ENCODE data around the gene TTC21A.
"Not testable (repeated sequence)": the region's sequence is repeated elsewhere in the genome, so short reads cannot be mapped to it uniquely, and the experiment has no call there.

The TTC21A gene, protein sequence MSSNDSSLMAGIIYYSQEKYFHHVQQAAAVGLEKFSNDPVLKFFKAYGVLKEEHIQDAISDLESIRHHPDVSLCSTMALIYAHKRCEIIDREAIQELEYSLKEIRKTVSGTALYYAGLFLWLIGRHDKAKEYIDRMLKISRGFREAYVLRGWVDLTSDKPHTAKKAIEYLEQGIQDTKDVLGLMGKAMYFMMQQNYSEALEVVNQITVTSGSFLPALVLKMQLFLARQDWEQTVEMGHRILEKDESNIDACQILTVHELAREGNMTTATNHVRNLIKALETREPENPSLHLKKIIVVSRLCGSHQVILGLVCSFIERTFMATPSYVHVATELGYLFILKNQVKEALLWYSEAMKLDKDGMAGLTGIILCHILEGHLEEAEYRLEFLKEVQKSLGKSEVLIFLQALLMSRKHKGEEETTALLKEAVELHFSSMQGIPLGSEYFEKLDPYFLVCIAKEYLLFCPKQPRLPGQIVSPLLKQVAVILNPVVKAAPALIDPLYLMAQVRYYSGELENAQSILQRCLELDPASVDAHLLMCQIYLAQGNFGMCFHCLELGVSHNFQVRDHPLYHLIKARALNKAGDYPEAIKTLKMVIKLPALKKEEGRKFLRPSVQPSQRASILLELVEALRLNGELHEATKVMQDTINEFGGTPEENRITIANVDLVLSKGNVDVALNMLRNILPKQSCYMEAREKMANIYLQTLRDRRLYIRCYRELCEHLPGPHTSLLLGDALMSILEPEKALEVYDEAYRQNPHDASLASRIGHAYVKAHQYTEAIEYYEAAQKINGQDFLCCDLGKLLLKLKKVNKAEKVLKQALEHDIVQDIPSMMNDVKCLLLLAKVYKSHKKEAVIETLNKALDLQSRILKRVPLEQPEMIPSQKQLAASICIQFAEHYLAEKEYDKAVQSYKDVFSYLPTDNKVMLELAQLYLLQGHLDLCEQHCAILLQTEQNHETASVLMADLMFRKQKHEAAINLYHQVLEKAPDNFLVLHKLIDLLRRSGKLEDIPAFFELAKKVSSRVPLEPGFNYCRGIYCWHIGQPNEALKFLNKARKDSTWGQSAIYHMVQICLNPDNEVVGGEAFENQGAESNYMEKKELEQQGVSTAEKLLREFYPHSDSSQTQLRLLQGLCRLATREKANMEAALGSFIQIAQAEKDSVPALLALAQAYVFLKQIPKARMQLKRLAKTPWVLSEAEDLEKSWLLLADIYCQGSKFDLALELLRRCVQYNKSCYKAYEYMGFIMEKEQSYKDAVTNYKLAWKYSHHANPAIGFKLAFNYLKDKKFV (N-terminal part only)

DNA sequence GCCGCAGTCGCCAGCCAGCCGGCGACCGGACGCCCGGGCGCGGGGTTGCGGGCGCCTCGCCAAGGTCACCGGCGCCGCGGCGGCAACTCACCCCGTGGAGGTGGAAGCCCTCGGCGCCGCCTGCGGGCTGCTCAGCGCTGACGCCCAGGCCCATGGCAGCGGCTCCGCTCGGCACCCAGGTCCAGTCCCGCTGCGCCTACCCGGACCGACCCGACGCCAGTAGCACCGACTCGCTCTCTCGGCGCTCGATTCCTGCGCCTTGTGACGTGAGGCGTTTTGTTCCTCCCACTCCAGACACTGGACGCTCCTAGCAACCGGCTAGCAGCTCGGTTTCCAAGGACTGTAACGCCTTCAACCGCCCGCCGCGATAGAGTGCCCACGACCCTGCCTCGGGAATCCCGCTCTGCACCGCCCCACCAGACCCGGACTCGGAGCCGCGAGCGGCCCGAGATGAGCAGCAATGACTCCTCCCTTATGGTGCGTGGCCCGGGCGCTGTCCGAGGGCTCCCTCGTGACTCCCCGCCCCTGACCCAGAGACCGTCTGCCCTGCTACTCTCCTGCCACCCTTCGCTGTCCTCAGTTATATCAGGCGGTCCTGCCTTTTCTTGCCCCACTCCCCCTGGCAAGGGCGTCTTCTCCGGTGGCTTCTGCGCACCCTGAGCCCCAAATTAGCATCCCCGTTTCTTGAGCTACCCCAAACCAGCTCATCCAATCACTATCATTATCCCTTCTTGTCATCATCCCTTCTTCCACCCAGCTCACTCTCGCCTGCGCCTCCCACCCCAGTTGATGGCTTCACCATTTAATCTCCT, at the start of gene TTC21A, which contains the start of gene GORASP1:
Gene TTC21A (plus strand): TSS at position 293 of the 812 bp plus-strand sequence. CDS start 158 bp downstream, at position 451.
Gene GORASP1 (minus strand): TSS at position 240 of the 812 bp plus-strand sequence. CDS start 86 bp downstream, at position 154.
- peak; percentile 86 for DNase-seq (ENCODE audit: low read depth)

DNA sequence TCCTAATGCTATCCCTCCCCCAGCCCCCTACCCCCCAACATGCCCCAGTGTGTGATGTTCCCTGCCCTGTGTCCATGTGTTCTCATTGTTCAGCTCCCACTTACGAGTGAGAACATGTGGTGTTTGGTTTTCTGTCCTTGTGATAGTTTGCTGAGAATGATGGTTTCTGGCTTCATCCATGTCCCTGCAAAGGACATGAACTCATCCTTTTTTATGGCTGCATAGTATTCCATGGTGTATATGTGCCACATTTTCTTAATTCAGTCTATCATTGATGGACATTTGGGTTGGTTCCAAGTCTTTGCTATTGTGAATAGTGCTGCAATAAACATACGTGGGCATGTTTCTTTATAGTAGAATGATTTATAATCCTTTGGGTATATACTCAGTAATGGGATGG, 46.3 kb upstream of the TTC21A start:
- not testable (repeated sequence) for DNase-seq (ENCODE audit: low read depth)

DNA sequence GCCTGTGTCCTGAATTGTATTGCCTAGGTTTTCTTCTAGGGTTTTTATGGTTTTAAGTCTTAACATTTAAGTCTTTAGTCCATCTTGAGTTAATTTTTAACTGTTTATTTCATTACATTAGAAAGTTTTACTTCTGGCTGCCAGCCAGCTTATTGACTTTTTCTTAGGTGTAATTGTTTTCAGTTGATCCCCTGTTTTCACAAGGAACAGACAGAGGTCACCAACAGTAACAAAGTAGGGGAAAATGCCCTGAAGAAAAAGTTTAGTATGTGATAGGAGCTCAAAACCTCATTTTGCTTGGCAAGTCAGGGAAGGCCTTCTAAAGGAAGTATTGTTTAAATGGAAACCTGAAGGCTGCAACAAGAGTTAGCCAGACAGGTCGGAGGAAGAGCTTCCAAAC, 45.3 kb upstream of the TTC21A start:
- no peak for DNase-seq (ENCODE audit: low read depth)

DNA sequence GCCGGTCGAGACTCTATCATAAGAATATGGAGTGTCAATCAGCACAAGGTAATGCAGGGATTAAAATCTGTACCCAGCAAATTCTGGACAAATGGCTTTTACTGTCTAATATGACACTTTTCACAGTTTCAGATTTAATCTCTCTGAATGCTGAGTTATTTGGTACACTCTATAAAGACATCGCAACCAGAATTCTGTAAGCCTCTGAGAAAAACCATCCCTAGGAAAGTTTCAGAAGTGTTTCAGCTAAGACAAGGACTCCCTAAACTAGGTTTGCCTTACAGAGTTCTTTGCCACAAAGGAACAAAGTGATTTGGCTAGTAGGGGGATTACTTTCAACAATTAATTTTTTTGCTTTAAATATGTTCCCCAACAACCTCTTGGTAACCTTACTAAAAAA, 44.3 kb upstream of the TTC21A start:
- no peak for DNase-seq (ENCODE audit: low read depth)

DNA sequence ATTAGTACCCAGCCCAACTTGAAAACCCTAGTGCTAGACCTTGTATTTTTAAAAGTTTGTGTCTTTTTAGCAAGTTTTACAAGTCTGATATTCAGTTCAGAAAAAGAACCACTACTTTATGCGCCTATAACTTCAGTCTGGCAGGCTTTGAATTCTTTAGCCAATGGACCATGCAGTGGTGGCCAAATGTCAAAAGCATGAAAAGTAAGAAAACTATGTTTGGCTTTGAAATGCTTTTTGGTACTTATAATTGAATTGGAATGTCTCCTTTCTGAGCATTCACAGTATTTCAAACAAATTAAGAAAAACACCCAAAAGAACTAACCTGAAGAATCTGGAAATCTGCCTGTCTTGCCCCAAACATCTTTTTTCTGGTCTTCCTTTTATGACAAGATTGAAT, 42.8 kb upstream of the TTC21A start:
- no peak for DNase-seq (ENCODE audit: low read depth)

DNA sequence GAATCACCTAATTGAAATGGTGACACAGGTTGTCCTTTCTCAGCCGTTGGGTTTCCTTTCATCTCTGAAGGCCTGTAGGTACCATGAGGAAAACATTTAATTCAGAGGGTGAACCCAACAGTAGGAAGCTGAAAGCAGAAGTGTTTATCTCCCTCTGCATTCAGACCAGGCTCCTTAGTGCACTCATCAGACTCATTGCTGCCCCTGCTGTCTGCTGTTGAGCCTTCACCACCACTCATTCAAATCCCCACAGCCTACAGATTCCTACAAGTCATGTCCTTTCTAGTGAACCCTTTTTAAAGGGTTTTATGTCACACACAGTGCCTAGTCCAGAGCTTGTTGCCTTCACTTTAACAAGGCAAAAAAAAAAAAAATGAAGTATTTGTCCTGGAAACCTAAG, 42.3 kb upstream of the TTC21A start:
- DNase-seq (ENCODE audit: low read depth): peak; percentile 27

DNA sequence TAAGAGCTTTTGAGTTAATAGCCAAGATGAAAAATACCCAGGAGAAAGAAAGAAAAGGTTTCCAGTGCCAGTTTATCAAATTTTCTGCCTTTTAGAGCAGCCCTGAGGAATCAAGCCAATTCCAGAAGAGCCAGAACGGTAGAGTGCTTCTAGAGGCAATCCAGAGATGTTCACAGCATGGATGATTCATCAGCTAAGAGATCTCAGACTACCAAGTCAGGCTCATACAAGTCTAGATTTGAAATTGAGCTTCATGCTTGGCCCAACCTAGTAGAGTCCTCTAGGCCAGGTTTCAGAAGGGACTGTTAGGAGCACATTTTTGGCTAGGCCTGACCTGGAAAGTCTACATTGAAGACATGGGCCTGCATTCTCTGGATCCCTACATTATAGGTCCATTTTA, 40.2 kb upstream of the TTC21A start:
- peak; percentile 16 for DNase-seq (ENCODE audit: low read depth)

DNA sequence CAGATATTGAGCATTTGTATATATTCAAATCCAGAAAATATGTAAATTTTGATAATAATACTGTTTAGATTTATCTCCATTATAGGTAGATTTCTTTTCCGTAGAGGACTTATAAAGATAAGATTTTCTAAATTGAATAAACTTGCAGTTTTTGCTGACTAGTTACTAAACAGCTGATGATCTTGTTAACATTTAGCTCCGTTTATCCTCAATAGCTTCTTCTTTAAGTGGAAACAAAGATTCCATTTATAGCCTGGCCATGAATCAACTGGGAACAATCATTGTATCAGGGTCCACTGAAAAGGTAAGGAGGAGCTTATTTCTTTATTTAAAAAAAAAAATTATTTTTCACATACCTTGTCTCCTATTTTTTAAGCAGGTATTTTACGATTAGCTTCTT, 38.9 kb upstream of the TTC21A start:
- no peak for DNase-seq (ENCODE audit: low read depth)

DNA sequence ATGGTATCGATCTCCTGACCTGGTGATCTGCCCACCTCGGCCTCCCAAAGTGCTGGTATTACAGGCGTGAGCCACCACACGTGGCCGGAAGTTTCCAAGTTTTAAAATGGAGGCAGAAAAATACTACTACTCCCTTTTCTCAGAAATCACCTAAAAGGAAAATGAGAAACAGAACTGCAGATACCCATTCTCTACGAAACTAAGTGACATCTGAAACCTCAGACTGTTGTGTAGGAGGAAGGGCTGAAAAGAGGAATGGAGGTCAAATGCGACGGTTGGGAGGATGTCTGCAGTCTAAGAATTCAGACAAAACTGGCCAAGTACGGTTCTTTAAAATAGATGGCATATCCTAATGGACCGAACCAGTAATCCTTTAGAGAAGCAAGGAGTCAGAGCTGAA, 31.6 kb upstream of the TTC21A start:
- DNase-seq (ENCODE audit: low read depth): no peak

DNA sequence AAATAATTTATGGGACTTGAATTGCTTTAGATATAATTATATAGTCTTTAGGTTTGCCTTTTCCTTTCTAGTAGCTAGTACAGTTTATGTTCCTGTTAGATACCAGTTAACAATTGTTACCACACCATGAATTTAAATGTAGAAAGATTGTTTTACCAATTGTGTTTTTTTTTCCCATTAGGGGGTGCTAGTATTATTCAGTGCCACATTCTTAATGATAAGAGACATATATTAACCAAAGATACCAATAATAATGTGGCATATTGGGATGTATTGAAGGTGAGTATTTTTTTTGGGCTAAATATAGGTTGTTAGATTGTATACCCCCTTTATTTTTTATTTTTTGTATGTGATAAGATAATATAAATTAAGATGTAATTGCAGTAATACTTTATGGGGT, 27.9 kb upstream of the TTC21A start:
- no peak for DNase-seq (ENCODE audit: low read depth)

DNA sequence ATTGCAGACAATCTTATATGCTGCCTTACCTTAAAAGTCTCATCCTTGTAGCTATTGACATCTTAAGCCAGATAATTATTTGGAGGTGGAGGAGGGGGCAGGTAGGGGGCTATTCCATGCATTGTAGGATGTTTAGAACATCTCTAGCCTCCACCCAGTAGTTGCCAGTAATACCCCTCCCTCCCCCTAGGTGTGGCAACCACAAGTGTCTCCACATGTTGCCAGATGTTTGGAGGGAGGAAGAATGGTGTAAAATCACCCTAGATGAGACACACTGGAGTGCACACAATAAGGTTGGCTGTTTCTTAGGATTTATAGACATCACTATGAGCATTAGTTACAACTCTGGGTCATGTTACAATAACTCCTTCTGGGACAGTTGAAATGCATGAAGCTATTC, 27.5 kb upstream of the TTC21A start:
- DNase-seq (ENCODE audit: low read depth): no peak

DNA sequence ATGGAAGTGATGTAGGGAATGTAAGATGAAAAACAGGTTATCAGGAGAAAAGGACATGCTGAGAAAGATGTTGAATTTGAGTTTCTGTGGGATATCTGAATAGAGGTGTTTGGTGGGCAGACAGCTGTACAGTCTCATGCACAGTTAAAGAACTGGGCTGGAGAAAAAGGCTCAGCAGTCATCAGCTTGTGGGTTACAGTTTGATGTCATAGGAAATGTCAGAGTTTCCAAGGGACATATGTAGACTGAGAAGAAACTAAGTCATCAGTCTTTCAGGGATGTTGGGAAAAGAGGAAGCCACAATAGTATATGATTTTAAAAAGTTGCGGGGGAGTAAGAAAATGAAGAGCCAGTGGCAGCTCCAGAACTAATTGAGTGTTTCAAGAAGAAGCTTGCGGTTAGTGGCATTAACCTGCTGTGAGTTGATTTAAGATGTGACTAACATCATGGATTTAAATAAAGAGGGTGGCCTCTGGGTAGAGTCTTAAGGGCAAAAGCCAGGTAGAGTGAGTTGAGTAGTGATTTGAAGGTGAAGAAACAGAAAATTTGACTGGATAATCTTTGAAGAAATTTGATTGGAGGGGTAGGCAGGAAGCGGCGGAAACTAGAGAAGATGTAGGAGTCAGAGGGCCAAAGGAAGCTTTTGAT, 24.7 kb upstream of the TTC21A start:
- no peak for DNase-seq (ENCODE audit: low read depth)

DNA sequence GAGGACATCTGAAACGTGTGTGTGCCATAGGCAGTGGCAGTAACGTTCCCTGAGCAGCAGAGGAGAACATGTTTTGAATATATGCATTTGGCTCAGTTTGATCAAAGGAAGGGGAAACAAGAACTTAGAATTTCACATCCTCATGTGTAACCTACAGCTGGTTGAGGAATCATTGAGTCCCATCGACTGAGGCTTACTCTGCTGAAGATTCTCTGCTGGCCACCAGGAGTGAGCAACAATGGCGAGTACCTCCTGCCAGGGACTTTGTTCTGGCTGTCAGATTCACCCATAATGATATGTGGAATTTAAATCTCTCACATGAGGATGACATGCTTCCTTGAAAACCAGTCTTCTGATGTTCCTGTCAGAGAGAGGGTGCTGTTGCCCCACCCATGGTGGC, 21.3 kb upstream of the TTC21A start:
- no peak for DNase-seq (ENCODE audit: low read depth)

DNA sequence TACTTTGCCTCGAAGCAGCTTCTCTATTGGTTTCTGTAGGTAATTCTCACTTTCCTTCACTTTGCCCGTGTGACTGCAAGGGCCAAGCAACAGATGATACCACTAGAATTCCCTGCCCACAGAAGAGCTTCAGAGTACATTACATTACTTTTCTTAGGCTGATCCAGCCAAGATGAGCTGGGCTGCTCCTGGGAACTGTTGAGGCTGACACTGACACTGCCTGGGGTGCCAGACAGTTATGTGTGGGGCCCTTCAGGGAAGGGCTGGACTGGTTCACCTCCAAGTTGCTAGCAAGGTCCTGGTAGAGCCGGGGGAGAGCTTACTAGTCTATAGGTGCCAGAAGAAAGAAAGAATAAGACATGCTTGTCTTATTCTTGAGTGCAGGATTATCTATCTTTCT, 19.0 kb upstream of the TTC21A start:
- peak; percentile 14 for DNase-seq (ENCODE audit: low read depth)

DNA sequence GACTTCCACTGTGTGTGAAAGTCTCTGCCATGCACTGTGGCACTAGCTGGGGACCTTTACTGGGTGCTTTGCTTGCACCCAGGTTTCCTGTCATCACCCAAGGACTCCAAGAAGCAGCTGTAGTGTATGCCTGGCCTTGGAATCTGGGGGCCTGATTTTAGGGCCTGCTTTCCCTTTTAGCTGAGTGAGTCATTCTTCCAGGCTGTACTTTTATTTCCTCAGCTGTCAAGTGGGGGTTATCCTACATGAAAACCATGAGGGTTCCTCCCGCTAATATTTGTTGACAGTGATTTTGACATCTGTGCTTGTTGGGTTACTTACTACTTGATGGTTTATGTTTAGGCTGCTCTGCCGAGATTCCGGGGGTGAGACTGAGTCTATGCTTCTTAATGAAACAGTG, 18.6 kb upstream of the TTC21A start:
- peak; percentile 65 for DNase-seq (ENCODE audit: low read depth)

DNA sequence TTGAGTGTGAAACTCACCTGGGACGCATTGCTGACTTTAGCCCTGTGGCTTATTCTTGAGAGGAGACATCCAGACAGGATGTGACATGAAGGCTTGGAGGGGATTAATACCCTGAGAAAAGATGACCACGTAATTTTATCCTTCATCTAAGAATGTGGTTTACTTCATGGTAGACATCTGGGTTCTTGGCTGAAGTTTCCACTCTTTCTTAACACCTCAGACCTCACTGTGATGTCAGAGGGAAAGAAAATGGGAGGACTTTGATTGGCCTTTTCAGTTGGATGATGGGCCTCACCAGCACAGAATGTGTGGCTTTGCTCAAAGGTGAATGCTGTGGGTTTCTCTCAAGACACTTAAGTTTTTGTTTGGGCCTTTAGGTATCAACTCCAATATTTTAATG, 16.6 kb upstream of the TTC21A start:
- peak; percentile 67 for DNase-seq (ENCODE audit: low read depth)

DNA sequence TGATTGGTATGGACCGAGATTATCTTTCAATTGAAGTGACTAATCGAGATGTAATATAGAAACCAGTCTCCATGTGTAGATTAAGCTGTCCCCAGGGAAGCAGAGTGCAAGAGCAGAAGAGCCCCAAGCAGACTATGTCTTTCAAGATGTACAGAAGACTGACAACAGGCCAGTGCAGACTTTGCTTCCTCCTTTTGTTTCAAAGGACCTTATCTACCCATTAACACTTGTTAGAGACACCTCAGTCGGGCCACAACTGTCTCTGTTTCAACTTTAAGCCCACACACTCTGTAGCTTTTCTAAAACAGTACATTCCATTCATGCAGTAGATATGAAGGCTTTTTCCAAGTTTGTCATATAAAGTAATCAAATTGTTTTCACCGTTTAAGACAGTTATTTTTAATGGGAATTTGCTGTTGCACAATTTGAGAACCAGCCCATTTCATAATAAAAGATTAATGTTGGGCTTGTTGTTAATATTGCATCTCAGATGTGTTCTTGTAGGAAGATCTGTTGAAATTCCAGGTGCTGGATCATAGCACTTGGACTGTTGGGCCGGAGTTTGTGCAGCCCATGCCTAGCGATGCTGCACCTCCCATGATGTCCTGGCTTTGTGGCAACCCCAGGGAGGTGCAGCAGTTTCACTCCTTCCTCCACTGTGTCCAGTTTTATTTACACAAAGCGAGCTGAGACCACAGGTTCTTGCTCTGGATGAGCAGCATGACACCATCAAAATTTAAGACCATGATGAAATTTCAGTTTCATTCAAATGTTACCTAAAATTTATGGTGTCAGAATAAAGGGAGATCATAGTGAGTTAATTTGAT, 12.4 kb upstream of the TTC21A start:
- peak; percentile 45 for DNase-seq (ENCODE audit: low read depth)

DNA sequence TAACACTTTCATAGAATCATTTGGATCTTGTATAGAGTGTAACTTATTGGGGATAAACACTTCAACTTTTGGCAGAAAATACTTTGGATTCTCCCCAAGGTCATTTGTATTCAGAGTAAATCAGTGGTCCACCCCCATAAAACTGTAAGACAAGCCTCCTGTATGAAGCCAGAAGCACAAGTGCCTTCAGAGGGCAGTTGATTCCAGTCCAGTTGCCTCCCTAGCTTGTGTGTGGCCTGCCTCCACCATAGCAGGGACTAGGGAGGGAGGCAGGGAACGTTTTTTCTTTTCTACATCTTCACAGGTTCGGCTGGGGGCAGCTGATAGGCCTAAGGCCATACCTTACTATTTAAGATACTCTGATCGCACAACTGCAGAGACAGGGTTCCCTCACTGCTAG, 11.7 kb upstream of the TTC21A start:
- no peak for DNase-seq (ENCODE audit: low read depth)

DNA sequence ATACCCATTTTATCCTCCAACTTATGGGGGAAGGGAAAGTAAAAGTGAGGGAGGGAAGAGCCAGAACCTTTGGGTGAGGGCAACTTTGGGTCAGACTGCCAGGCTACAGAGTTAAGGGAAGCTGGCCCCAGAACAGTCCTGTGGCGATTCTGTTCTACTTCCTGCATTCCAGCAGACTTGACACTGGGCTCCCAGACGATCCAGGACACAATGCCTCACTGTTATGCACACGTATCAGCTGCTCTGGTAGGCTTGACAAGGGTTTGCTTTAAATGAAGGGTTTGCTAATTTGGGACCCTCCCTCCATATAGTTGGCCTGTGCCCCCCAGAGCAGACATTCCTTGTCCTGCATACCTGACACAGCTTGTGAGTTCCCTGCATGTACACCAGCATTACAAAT, 10.7 kb upstream of the TTC21A start:
- no peak for DNase-seq (ENCODE audit: low read depth)

All from amniotic epithelial cell (primary cell).